ENCODE data around the gene DCAF4. TPM values are rescaled to one million over a fixed set of nuclear protein-coding genes. Genes with fewer than 3 reads are reported as not detected.

Gene DCAF4
- total RNA-seq, 1 donor from 2014 or later: 9.5 TPM

DNA sequence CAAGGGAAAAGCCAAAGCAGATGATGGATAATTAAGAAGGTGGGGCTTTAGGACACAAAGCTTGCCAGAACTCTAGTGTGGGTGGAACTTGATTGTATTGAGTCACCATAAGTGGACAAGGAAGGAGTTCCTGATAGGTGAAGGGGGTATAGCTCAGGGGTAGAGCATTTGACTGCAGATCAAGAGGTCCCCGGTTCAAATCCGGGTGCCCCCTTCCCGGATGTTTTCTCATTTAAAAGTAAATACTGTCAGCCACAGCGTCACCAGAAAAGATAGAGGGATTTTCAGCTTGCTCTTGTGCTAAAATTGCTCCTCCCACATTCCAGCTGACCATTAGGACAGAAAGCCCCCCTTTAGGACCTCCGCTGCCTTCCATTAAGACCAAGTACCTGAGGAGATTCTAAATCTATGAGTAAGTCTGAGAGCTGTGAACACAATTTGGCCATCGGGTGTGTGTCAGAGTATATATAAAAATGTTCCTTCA lies 36.6 kb downstream of the DCAF4 start:
- Mint-ChIP-seq H3K9me3 (no peaks in the 10 kb centered on the region), H3K27ac (ENCODE audit: unreplicated experiment) (no peak overlapping the region), H3K4me1 (no peaks in the 10 kb centered on the region), H3K36me3 (ENCODE audit: low read depth) (no peaks in the 10 kb centered on the region), H3K27me3 (ENCODE audit: low read depth) (no peaks in the 10 kb centered on the region), H3K4me3 (no peak overlapping the region)
- DNase-seq (ENCODE audit: low read depth, low spot score): no peak
- TF ChIP-seq, protein P1, sequence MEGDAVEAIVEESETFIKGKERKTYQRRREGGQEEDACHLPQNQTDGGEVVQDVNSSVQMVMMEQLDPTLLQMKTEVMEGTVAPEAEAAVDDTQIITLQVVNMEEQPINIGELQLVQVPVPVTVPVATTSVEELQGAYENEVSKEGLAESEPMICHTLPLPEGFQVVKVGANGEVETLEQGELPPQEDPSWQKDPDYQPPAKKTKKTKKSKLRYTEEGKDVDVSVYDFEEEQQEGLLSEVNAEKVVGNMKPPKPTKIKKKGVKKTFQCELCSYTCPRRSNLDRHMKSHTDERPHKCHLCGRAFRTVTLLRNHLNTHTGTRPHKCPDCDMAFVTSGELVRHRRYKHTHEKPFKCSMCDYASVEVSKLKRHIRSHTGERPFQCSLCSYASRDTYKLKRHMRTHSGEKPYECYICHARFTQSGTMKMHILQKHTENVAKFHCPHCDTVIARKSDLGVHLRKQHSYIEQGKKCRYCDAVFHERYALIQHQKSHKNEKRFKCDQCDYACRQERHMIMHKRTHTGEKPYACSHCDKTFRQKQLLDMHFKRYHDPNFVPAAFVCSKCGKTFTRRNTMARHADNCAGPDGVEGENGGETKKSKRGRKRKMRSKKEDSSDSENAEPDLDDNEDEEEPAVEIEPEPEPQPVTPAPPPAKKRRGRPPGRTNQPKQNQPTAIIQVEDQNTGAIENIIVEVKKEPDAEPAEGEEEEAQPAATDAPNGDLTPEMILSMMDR (conservative IDR thresholded peaks at IDR 0.05): no peak

DNA sequence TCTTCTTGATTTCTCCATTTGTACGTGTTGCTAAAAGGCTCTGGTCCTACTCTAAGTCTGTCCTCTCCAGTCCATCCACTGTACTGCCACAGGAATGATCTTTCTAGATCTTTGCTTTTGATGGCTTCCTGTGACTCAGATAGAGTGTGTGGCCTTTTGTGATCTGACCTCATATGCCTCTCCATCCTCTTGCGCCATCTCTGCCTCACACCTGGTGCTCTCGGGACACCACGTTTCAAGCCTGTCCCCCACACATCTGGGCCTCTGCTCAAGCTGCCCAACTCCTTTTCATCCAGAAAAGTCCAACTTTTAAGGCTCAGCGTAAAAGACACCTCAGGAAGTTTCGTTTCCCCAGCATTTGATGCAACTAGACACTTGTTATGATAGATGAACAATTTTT lies 39.0 kb downstream of the DCAF4 start:
- Mint-ChIP-seq H3K4me1 (peaks cover 11% of the 10 kb centered on the region), H3K9me3 (no peaks in the 10 kb centered on the region), H3K36me3 (ENCODE audit: low read depth) (peaks cover 8% of the 10 kb centered on the region), H3K27ac (ENCODE audit: unreplicated experiment) (peak overlapping the region; percentile 79), H3K27me3 (ENCODE audit: low read depth) (no peaks in the 10 kb centered on the region), H3K4me3 (no peak overlapping the region)
- DNase-seq (ENCODE audit: low read depth, low spot score): no peak
- TF ChIP-seq, protein P1 (conservative IDR thresholded peaks at IDR 0.05): no peak

DNA sequence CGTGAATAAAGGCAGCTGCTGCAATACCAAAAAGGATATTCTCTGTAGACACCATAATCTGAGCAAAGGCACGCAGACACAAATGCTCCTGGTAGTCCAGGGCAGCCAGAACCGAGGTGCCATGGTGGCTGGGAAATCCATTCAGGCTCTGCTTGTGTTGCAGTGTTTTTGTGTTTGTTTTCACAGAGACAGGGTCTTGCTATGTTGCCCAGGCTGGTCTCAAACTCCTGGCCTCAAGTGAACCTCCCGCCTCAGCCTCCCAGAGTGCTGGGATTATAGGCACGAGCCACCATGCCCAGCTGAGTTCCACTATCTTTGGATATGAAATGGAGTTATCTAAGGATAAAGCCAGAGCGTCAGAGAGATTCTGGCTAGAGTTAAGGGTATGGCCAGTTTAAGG lies 39.8 kb downstream of the DCAF4 start:
- H3K4me1 Mint-ChIP-seq: peaks cover 14% of the 10 kb centered on the region
- no peak for DNase-seq (ENCODE audit: low read depth, low spot score)
- no peaks in the 10 kb centered on the region for H3K27me3 Mint-ChIP-seq (ENCODE audit: low read depth)

DNA sequence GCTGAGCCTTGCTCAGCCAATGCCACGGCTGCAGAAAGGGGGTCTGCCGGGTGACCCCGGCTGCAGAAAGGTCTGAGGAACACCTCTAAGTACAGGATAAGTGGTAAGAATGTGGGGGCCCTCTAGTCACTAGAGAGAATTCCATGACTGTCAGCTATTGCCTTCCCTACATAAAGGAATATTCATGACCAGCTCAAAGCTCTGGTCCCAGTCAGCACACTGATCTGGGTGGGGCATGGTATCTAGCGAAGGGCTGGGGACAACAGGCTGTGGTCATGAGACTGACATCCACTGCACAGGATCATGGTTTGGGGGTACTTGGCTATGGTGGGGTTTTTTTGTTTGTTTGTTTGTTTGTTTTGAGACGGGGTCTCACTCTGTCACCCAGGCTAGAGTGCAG lies 42.1 kb downstream of the DCAF4 start:
- no peak overlapping the region for H3K27ac Mint-ChIP-seq (ENCODE audit: unreplicated experiment)
- no peaks in the 10 kb centered on the region for H3K9me3 Mint-ChIP-seq
- TF ChIP-seq, protein P1 (conservative IDR thresholded peaks at IDR 0.05): no peak
- H3K36me3 Mint-ChIP-seq (ENCODE audit: low read depth): peaks cover 8% of the 10 kb centered on the region
- no peak for DNase-seq (ENCODE audit: low read depth, low spot score)
- H3K4me3 Mint-ChIP-seq: no peak overlapping the region
- H3K27me3 Mint-ChIP-seq (ENCODE audit: low read depth): no peaks in the 10 kb centered on the region
- H3K4me1 Mint-ChIP-seq: peaks cover 14% of the 10 kb centered on the region

More for the DNA sequence above, 39.8 kb downstream of the DCAF4 start:
- no peaks in the 10 kb centered on the region for H3K9me3 Mint-ChIP-seq
- peaks cover 8% of the 10 kb centered on the region for H3K36me3 Mint-ChIP-seq (ENCODE audit: low read depth)
- no peak overlapping the region for H3K4me3 Mint-ChIP-seq
- H3K27ac Mint-ChIP-seq (ENCODE audit: unreplicated experiment): no peak overlapping the region
- TF ChIP-seq, protein P1 (conservative IDR thresholded peaks at IDR 0.05): no peak

DNA sequence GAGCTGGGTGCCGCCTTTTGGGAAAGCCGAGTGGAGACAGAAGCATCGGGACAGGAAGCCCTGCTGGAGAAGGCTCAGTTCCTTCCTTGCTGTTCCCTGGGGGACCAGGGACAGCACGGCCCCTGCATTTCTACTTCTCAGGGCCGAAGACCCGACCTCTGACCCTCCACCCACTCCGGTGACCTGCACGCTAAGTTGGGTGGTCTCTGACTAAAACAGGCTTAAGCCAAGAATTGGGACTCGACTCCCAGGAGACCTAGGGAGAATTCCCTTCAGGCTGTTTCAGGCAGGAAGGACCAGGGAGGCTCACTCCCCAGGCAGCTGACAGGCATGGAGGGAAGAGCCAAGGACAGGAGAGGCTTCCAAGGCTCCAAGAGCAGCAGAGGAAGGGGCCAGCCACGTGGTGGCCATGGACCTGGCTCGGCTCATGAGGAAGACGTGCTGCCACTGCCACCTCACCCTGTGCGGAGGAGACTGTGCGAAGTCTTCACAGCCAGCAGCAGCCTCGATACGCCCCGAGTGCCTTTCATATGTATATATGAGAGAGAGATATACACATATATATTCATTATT lies 43.9 kb downstream of the DCAF4 start:
- Mint-ChIP-seq H3K36me3 (ENCODE audit: low read depth) (peaks cover 8% of the 10 kb centered on the region), H3K4me1 (peaks cover 14% of the 10 kb centered on the region), H3K4me3 (no peak overlapping the region), H3K27me3 (ENCODE audit: low read depth) (no peaks in the 10 kb centered on the region), H3K27ac (ENCODE audit: unreplicated experiment) (peak overlapping the region; percentile 27), H3K9me3 (no peaks in the 10 kb centered on the region)
- TF ChIP-seq, protein P1 (conservative IDR thresholded peaks at IDR 0.05): no peak
- no peak for DNase-seq (ENCODE audit: low read depth, low spot score)

All from neural crest cell (in vitro differentiated cells).